CD4-positive, alpha-beta T cell treated with Interleukin-4 for 1 hour (primary cell): ENCODE results near the gene PIEZO2.
"Not testable (repeated sequence)": the region's sequence is repeated elsewhere in the genome, so short reads cannot be mapped to it uniquely, and the experiment has no call there.

ENCODE experiments used
- DNase-seq, 2 donors: peaks; one replicate each; pipeline ENCODE4 v3.0.0-alpha.2; 2020 to 2022

PIEZO2 gene

DNA sequence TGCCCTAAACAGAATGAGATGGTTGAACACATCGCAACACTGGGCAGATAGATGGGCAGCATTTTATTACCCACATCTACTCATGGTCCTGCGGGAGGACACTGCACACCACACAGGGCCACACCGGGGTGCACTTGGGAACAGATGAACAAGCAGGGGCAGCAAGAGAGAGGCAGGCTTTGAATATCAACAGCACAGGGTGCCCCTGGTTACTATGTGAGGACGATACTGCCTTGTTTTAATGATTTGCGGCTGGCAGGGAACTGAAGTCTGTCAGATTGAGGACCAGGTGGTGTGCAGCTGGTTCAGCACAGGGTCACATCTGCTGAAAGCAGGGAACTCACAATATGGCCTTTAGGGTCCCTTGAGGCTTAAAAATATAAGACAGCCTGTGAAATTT is 195.7 kb downstream of the PIEZO2 start:
- no peak for DNase-seq

DNA sequence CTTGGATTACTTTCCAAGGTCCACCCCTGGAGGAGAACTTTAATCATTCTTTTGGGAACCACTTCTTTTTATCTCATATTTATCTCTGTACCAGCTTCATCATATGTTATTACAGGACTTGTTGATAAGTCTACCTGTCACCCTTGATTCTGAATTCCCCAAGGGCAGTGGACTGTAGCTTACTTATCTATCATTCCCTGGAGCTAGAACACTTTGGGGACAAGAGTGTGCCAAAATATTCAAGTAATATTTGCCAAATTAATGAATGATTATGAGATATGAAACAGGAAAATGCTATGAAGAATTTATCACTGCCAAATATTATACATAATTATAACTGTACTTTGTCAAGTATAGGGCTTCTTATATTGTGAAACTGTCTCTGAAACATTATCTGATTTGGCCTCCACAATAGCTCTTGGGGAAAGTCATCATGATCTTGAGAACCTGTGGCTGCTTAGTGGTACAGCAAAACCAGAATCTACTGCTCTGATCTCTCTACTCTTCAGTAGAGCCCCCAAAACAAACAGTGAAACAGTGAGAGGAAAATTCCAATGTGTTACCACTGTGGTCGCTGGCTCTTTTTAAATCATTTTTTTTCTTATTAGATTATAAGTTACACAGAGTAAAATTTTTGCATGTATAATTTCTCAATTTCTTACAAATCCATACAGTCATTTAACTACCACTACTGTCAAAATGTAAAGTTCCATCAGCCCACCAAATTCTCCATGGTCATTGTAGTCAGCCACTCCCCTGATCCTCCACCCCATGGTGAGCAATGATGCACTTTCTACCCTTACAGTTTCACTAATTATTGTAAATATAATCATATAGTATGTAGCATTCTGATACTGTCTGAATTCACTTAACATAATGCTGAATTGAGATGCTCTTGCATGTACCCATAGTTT is 197.5 kb downstream of the PIEZO2 start:
- DNase-seq: no peak

DNA sequence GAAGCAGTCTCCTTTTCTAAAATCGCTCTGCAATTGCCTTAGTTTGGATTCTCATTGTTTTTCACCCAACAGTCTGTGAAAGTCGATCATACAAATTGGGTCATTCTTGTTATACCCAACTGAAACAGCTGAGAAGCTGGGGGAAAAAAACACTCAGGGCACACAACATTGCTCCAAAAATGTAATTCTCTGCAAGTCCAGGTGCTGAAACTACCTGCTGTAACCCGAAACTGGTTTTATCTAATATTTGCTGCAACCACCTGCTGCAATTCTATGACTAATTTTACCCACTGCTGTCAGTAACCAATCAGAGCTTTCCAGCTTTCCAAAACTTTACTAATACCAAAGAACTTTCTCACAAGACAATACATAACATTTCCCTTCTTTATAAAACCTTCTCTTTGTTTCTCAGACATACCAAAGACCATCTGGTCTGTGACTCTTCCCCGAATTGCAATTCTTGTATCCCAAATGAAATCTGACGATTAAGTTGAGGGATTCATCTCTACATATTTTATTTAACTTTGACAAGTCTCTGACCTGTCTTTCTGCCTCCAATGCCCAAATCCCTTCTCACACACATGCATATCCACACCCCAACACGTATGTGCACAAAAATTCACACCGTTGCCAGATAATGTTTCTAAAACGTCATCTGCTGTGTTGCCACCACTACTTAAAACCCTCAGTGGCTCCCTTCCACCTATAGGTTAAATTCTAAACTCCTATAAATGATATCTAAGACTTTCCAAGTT is 198.3 kb downstream of the PIEZO2 start:
- DNase-seq: no peak

DNA sequence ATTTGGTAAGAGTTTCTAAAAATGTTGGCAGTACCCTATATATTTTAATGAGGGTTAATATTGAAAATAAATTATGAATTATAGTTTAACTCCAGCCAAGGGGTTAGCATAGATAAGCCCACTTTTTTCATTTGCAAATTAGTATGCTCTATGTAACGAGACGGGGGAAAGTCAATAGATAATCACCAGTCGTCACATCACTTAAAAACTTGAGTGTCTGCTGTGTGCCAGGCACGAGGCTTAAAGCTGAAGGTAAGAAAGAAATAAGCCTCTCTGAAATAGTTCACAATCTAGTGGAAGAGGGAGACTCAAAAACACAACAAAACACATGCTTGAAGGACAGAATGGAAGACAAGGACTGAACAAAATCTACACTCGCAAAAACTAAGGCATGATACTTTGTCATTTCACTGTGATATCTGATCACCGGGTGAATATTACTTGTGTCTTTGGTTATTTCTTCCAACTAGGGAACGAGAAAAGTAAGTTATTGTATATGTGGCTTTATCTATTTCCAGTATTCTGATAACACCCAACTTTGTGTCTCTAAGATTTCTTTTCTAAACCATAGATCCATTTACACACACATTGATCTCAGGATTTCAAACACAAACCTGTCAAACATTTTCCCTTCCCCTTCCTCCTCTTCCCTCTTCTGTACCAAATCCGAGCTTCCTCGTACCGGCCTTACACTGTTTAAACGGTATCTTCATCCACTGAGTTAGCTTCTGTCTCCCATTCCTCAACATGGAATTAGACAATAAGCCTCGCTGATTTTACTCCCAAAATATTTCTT is 199.1 kb downstream of the PIEZO2 start:
- no peak for DNase-seq

DNA sequence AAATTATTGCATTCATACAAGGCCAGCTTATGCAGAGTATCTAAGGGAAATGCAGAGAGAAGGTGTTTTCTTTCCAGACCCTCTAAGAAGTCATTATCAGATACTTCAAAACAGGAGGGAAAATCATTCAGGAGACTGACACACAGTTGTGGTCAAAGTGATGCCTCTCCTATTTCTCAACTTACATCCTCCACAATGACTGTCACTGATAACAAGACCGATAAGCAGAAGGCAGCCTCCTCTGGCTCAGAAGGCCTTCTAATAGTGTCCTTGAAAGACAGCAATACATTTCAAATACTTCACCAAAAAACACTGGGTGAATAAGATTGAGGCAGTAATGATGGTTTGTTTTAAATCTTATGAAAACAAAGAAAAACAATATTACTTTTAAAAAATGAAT is 199.7 kb downstream of the PIEZO2 start:
- DNase-seq: no peak

DNA sequence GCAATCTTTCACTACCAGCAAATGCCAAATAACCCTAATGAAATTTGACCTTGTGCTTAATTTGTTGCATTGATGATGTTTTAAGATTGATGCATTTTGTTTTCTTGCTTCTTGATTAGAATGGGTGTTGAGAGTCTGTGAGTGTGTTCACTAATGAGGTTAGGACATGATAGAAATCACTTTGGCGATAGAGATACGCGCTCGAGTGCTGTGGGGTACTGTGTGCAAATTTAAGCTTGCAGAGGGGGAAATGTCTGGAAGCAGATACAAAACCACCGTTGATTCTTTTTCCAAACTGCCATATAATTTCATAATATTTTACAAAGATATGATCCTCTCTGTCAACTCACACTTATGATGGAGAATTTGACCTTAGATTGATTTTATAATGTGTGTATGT is 200.9 kb downstream of the PIEZO2 start:
- DNase-seq: no peak

DNA sequence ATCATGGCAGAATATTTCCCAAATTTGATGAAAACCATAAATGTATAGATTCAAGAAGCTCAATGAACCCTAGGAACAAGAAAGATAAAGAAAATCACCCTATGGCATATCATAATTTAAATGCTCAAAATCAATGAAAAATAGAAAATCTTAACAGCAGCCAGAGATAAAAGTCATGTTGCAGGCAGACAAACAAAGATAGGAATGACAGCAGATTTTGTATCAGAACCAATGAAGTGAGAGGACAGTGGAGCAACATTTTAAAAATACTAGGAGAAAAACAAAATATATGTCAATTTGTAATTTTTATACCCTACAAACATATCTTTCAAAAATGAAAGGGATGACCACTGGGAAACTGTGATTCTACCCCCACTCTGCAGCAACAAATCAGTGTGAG is 203.3 kb downstream of the PIEZO2 start:
- DNase-seq: no peak

DNA sequence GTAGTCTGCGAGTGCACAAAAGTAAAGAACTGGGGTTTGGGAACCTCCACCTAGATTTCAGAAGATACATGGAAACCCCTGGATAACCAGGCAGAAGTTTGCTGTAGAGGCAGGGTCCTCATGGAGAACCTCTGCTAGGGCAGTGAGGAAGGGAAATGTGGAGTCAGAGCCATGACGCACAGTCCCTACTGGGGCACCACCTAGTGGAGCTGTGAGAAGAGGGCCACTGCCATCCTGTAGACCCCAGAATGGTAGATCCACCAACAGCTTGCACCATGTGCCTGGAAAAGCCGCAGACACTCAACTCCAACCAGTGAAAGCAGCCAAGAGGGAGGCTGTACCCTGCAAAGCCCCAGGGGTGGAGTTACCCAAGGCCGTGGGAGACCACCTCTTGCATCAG is 206.4 kb downstream of the PIEZO2 start:
- DNase-seq: no peak

DNA sequence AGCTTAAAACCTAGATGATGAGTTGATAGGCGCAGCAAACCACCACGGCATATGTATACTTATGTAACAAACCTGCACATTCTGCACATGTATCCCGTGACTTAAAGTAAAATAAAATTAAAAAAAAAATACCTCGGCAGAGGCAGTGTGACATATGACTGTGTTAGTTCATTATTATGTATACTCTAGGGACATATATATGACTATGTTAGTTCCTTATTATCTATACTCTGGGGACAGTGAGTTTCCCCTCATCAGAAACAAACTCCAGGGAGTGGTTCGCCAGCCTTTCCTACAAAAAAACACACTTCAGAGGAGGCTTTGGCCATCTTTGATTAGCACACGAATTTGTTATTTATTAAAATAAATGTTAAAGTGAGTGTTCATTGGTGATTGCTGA is 209.5 kb downstream of the PIEZO2 start:
- DNase-seq: no peak

DNA sequence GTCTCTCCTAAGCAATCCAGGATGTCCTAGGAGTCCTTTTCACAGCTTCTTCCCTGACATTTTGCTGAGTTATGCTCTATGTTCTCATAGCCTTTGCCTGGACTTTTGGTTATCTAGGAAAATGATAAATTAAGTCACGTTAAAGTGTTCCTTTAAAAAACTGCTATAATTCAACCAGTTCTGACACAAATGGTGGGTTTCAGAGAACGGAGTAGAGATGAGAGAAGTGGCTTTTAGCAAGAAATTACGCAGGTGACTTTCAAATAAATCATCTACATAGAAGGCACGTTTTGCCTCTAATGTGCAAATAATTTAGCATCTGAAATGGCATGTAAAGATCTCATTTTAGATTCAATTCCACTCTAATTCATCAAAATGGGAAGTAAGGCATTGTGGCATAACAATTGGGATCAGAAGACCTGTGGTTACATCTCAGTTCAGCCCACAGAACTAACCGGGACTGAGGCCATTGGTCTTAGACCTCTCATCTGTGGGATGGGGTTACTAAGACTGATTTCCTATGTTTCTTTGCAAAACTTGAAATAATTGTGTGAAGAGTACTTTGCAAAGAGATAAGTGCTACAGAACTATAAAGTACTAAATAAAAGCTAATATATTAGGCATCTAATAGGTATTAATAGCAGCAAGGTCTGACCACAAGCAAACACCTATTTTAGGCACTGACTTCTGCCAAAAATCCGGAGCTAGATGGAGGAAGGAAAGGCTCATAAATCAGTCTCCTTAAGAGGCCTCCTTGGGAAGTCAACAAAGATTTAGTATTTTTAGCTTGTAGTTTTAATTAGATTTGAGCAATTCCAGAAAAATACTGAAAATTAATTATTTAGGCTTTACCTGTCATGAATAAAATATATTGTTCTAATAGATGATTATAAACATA is 211.4 kb downstream of the PIEZO2 start:
- DNase-seq: no peak

DNA sequence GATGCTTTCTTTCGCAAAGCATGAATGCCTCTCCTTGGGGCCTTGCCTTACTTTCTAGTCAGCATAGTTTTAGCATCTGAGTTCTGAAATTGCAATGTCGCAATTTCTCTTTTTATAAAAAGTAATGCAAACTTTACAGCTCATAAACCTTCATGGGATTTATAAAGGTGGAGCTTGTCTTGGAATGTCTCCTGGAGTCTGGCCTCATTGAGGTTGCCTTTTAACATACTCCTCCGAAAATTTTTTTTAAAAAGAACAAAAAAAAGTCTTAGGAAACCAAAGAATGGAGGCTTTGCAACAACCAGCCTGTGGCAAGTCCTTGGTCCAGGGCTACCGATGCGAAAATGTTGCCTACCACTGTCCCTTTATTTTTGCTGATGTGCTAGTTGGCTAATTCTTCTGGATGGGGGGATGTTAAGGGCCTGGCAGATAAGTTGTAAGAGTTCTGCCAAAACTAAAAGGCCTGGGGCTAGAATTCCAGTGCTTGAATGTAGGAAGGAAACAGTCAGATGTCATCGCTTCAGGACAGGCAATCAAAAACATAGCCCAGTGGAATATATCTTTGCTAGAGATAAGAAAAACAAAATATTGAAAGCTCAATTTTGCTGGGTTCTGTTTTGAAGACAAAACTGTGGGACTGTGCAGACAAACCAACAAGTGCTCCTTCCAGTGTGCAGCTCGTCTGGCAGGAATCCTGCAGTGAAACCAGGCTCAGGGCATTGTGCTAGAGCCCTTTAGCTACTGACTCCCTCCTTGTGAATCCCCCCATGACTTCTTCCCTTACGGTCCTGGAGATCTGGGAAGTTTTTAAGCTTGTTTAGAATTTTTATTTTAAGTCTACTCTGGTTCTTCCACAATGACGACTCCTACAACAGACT is 213.0 kb downstream of the PIEZO2 start:
- no peak for DNase-seq

DNA sequence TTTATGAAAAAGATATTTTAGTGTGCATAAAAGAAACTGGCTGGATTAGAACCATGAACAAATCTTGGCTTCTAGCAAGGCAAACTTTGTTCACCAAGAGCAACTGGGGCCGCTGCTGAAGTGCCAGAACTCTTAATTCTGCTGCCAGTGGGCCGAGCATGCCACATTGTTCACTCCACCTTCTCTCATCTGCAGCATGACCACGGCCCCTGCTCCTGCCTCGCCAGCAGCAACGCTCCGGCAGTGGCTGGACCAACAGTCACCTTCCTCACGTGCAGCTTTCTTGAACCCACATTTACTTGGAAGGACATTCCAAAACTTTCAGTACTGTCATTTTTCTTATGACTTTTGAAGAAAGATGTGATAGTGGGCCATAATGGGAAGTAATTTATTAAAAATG is 213.8 kb downstream of the PIEZO2 start:
- DNase-seq: no peak

DNA sequence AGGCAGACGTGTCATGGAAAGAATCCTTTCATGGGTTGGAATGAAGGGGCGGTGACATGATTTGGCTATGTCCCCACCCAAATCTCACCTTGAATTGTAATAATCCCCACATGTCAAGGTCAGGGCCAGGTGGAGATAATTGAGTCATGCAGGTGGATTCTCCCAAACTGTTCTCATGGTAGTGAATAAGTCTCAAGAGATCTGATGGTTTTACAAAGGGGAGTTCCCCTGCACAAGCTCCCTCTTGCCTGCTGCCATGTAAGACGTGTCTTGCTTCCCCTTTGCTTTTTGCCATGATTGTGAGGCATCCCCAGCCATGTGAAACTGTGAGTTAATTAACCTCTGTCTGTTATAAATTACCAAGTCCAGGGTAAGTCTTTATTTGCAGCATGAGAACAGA is 215.7 kb downstream of the PIEZO2 start:
- not testable (repeated sequence) for DNase-seq

DNA sequence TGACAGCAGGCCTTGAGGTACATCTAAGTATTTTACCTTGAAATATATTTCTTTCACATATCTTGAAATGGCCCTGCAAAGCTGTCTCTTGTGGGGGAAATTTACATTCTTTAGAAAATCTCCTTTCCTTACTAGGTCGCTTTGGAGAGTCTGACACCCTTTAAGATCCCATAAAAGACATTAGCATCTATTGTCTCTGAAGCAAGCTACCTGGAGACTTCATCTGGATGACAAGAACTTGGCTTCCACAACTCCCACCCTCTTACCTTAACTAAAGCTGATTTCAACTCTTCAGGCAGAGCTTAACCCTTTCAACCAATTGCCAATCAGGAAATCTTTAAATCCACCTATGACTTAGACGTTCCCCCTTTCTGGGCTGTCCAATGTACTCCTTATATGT is 219.3 kb downstream of the PIEZO2 start:
- DNase-seq: no peak

DNA sequence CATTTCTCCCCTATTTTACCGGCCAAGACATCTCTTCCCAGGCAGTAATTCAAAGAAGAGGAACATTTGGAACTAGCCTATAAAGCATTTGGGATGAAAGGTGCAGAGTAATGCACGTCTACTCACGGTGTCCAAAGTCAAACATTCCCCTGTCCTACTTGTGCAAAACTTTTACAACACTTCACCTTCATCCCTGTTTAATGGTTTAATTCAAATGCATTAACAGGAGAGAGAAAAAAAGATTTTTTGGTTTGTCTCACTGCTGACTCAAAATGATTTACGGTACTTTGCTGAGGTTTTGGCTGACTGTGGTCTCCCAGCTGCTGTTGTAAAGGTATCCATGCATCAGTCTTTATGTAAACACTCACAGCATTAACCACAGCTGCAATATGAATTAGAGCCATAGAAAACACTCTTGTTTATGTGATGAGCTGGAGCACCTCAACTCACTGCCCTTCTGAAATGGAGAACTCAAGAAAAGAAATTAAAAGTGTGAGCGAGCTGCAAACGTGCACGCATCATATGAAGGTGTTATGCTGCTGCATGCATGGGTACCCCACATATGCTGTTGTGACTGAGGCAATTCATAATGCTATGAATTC is 220.5 kb downstream of the PIEZO2 start:
- no peak for DNase-seq

DNA sequence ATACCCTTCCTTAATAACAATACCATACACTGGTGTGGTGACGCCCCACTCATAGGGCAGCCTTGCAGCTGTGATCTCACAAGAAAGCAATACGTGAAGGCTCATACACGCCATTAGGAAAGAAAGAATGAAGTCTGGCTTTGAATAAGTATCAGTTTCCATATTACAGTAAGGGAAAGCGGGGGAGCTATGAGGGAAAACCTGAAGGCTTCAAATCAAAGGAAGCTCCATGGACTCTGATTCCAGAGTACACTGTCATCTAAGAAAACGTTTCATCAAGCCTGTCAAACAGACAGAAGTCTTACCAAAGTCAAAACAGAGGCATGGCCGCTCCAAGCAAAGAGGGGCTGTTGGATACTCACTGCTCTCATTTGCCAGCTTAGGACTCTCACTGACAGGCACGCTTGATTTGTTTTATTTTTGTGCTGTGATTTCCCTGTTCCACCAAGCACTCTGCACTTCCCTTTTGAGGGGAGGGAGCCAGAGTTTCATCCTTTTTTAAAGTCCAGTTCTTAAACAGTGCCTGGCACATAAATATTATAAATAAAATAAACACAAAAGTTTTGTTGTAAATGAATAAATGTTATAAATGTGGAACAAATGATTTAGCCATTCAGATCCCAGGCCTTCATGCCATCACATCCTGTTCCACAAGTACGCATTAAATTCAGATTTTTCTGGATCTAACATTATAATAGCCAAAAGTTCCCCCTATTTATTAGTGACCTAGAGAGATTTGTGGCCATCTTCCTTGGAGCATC is 221.2 kb downstream of the PIEZO2 start:
- DNase-seq: no peak

DNA sequence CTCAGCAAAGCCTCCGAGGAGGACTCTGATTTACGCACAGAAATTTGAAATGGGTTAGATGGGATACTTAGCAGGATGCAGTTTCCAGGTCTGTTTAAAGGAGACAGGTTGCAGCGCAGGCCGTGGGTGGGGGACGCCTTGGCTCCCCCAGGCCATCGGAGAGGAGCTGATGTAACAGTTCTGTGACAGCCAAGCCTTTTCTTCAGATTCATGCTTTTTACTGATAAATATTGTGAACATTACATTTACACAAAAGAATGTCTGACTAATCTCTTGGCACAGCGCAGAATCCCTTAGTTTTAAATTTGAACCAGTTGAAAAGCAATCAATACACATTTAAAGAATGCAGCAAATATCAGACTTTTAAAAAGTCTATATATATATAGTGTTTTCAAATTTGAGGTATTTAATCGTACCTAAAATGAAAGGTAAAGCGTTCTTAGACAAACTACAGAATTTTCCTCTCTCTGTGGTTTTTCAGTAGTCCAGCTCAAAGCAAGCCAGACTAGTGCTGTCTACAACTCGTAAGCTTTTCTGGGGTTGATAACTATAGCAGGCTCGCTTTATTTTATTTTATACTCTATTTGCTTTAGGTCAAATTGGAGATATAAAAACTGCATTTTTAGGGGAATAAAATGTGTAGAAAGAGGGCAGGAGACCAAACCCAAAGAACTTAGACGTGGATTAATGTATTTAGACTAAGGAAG is 221.9 kb downstream of the PIEZO2 start:
- DNase-seq: no peak

DNA sequence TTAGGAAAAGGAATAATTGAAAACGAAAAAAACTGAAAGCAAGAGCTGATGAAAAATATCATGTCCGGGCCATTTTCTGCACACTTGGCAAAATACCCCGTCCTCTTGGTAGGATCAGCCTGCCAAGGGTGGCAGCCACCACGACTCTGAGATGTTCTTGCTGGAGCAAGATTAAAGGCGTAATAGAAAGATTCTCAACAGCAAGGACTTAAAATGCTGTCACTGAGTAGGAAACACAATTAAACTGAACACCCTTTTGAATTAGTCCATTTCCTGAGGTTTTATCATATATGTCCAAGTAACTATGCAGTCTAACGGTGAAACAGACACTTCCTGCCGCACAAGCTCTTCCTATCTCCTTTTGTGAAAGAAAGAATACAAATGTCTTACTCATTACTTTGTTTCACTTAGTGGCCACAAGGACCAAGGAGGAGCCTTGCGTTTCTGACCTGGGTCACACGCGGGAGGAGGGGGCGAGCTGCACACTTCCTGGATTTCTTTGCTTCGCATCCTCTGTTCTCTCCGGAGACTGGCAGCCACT is 222.7 kb downstream of the PIEZO2 start:
- no peak for DNase-seq

DNA sequence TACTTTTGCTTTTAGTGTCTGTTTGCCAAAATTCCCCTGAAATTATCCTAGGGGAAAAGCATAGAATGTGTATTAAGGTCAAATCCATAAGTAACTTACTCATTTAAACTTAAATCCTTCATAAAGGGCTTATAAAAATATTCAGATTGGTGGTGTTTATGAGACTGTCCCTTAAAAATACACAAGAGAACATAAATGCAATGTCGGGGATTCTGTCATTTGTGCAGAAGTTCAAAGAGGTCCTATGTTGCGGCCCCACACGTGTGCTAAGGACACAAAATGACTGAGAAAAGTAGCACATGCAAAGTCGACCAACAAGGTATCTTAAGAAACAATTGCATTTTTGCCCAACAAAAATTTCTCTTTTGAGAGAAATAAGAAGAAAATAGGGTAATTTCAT is 225.1 kb downstream of the PIEZO2 start:
- DNase-seq: no peak
